Activated T-helper 1 cell treated with anti-CD3 and anti-CD28 coated beads, Interleukin-2, amount 50 U/mL, for 16 hours (primary cell): ENCODE results near the gene BMAL1.

Source experiments
- DNase-seq, 2 donors: peaks; one replicate each; pipeline ENCODE4 v3.0.0-alpha.2; 2020; ENCODE audit warnings: low read depth in 1 of 2, low spot score in 1 of 2

Gene BMAL1

GRCh38 chr11:13260963-13261588, 16.5 kb upstream of the BMAL1 start:
- DNase-seq, result no peak

- no peak for DNase-seq
Measured at GRCh38 chr11:13261591-13262061, 16.0 kb upstream of the BMAL1 start.

- no peak for DNase-seq
Measured at GRCh38 chr11:13262096-13262495, 15.5 kb upstream of the BMAL1 start.

- DNase-seq, result no peak
Measured at GRCh38 chr11:13268791-13269190, 8.8 kb upstream of the BMAL1 start.

GRCh38 chr11:13269775-13270174, 7.8 kb upstream of the BMAL1 start:
- no peak for DNase-seq

GRCh38 chr11:13271060-13271693, 6.4 kb upstream of the BMAL1 start:
- DNase-seq, result no peak

- no peak for DNase-seq
Measured at GRCh38 chr11:13276454-13276831, 1.1 kb upstream of the BMAL1 start.

- peak; percentile 96 for DNase-seq
Measured at GRCh38 chr11:13276832-13277767, 490 bp upstream of the BMAL1 start.

- DNase-seq, result no peak
Measured at GRCh38 chr11:13278609-13279486, 1.3 kb downstream of the BMAL1 start.

- DNase-seq, result no peak
Measured at GRCh38 chr11:13279487-13279834, 1.9 kb downstream of the BMAL1 start.

- no peak for DNase-seq
Measured at GRCh38 chr11:13280092-13280722, 2.6 kb downstream of the BMAL1 start.

GRCh38 chr11:13280777-13281176, 3.2 kb downstream of the BMAL1 start:
- DNase-seq, result no peak

GRCh38 chr11:13283636-13284035, 6.0 kb downstream of the BMAL1 start:
- no peak for DNase-seq

GRCh38 chr11:13284776-13285588, 7.4 kb downstream of the BMAL1 start:
- DNase-seq, result no peak

- DNase-seq, result no peak
Measured at GRCh38 chr11:13286279-13286821, 8.8 kb downstream of the BMAL1 start.

- no peak for DNase-seq
Measured at GRCh38 chr11:13287036-13287435, 9.4 kb downstream of the BMAL1 start.

GRCh38 chr11:13287681-13288080, 10.1 kb downstream of the BMAL1 start:
- no peak for DNase-seq

GRCh38 chr11:13288375-13289029, 10.9 kb downstream of the BMAL1 start:
- no peak for DNase-seq

- DNase-seq, result no peak
Measured at GRCh38 chr11:13289081-13289480, 11.5 kb downstream of the BMAL1 start.
